COLO829 (cell line): ENCODE results near the gene COLEC12.

Experiments
- DNase-seq: peaks from one replicate; pipeline ENCODE4 v3.0.0; 2012; ENCODE audit warnings: low spot score

Gene COLEC12

DNA sequence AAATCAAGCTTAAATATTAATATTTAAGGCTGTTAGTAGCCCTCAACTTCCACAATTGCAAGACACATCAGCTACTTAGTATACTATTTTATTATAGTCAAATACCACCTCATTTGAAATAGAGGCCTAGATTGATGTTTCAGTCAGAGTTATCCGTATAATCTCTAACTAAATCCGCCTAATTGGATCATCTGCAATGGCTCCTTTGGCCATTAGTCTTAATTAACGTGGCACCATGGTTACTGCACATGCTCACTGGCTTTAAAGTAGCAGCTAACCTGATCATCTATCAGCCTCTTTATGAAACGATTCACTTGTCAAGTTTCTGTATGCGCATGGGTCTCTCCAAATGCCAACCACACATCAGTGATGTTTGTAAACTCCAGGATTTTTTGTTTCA is 112.3 kb downstream of the COLEC12 start:
- no peak for DNase-seq

DNA sequence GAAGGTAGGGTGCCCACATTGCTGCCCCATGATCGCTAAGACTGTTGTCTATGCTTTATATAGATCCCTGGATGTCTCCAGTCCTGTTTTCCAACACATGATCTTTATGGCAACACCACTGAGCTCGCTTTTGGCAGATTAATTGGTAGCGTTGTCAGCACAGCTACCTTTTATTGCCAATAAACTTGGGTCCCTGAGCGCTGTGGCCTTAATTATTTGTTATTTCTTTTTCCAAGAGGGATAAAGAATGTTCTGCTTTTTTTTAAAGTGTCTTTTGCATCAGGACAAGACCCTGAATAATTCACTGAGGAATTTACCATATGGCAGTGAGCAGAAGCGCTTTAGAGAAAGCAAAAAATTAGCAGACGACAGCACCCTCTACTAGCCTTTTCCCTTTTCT is 113.5 kb downstream of the COLEC12 start:
- DNase-seq, result no peak

DNA sequence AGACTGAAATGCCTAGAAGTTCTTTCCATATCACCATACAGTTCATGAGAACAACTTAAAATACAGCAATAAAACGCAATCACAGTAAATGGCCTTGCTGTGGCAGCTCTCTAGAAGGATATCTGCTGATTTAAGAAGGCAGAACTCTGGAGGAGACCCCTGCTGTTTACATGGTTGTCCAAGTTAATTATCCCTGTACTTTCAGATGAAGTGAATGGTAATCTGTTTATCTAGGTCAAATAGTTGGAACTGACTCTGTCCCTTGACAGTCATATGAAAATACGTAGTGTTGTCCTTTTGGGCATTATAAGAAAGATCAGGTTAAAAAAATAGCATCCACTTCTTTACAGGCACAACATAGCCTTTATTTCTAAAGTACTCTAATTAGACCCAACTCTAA is 115.6 kb downstream of the COLEC12 start:
- no peak for DNase-seq

DNA sequence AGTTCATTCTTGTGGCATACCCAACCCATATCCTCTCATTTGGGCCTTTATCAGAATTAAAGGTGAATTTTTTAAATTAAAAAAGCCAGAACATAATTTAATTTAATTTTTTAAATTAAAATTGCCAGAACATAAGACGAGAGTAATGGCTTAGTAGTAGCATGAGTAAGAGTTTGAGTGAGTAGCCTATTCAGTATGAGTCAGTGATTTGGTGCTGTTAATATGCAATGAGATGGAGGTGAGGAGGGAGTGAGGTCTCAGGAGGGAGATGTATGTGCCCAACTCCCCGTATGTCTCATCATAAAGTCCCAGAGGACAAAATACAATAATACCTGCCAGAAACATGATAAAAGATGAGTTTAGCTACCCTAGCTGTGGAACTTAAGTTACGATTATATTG is 117.4 kb downstream of the COLEC12 start:
- no peak for DNase-seq

DNA sequence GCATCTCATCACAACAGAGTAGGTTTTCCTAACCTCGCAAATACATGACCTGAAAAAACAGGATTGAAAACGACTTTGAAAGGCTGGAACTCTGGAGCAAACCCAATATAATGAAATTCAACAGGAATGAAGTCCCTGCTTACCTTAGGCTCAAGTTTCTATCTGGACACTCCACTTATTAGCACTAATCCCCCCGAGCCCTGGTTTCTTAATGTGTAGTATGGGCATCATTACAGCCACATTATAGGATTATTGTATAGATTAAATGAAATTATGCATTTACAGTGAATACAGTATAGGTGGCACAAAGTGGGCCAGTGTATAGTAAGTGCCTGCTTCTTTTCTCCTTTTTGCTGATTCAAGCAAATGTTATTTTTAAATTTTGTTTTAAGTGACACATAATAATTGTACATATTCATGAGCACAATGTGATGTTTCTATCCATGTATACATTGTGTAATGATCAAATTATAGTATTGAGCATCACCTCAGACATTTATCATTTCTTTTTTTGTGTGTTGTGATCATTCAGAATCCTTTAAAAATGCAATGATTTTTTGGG is 118.0 kb downstream of the COLEC12 start:
- DNase-seq, result no peak

DNA sequence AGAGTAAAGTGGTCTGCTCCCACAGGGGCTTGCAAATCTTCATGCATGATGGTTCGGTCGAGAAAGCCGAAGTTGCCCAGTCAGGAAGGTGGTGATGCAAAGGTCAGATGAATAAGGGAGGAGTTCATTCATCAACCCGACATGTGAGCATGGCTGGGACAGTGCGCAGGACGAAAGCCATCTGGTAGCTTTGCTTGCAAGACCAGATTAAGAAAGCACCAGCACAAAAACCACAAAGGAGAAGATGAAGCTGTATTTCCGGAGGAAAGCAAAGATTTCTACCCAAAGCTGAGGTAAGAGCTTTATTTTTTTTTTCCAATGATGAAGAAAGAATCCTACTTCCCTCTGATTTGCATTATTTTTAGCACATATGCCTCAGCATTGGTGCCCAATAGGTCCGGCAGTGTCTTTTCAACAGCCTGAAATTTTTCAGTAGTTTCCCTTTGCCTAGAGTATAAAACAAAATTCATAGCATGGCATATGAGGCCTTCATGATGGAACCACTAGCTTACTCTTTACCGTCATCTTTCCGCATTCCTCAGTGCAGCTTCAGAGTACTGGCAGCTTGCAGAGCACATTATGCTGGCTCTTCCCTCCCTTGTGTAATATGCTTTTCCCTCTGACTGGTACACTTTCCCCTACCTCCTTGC is 120.7 kb downstream of the COLEC12 start:
- DNase-seq, result no peak

DNA sequence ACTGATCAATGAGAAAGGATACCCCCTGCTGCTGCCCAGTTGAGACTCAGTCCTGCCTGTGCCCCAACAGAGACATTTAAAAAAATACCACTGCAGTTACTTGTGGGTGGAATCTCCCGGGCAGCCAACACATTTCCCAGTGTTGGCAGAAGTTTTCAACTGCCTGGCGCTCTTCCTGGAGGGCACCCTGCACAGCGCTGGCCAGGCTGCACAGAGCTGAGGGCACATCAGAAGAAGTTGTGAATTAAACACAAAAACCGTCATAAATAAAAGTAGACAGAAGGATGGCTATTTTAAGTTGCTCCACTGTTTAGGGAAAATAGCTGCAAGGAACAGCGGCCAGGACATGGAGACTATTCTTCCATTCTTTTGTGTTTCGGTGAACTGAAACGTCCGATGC is 122.4 kb downstream of the COLEC12 start:
- no peak for DNase-seq

DNA sequence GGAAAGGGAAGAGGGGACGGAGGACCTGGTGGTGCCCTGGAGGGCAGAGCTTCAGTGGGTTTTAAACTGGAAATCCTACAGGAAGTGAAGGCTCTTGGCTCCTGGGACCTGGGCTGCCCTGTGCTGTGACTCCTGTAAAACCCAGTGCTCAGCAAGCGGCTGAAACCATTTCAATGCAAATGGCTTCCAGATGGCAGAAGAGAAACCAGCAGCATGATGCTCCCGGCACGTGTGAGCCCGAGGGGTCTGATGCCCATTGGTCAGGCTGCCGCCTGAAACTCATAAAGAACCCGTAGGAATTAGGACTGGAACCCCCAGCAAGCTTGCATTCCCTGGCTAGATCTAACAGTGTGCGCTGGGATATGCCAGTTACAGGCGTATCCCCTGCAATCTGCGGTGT is 123.4 kb downstream of the COLEC12 start:
- DNase-seq, result no peak

DNA sequence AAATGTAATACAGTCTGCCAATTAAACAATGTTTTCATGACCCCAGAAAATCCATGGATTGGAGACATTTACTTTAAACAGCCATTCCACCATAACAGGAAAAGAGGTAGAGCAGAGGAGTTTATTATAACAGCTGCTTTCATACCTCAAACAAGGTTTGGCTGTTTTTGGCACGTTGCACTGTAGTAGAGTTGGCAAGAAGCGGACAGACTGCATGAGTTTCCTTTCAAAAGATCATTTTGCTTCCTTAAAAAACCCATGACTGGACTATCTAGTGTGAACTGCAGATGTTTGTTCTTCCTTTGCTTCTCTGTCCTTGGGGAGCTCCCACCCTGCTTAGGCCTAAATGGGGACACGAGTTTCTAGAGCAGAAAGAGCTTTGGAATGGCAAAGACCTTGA is 124.2 kb downstream of the COLEC12 start:
- no peak for DNase-seq

DNA sequence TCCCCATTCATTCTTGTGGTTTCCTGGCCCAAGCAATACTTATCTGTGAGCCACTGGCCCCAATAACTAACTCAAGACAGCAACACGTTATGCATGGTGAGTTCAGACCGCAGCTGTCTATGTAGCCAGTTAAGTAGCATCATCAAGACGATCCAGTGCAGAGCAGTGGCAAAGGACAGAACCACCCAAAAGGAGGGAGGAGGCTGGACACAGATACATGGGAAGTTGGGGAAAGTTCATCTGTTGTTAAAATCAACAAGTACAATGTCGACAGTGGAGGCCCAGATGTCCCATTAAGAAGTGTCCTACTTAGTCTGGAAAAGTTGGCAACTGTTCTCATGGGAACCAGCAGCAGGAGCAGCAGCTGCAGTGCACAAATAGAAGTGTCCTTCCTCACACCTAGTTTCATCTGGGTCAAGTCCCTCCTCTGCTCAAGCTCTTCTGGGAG is 125.8 kb downstream of the COLEC12 start:
- DNase-seq, result no peak

DNA sequence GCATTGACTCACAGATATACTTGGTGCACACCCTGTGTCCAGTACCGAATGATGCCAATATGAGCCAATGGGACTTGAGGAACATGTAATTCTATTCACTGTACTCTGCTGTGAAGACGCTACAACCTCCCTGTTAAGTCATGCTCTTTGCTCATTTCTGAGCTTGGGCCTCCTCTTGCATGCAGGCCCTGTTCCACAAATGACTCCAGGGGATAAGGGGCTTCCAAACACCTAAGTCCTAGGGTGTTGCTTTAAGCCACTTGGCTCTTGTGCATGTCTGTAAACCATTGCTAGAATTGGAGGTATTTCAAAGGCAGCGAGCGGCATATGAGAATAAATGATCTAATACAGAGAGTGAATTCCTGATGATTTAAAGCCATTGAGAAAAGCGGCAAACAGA is 126.7 kb downstream of the COLEC12 start:
- DNase-seq, result no peak

DNA sequence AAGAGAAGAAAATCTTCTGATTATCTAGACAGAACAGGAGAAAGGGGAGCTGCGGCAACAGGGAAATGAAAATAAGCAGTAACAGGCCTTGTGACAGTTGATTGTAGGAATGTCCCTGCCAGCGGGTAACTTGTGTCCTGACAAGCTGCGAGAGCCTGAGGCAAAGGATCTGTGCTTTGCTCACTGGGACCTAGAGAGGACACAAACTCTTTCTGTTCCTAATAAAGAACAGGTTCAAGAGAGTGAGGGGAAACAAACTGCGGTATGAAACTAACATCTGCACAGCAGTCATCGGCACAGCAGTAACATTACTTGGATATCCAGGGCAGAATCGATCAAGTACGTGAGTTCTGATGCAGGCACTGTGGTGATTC is 128.9 kb downstream of the COLEC12 start:
- DNase-seq, result no peak

DNA sequence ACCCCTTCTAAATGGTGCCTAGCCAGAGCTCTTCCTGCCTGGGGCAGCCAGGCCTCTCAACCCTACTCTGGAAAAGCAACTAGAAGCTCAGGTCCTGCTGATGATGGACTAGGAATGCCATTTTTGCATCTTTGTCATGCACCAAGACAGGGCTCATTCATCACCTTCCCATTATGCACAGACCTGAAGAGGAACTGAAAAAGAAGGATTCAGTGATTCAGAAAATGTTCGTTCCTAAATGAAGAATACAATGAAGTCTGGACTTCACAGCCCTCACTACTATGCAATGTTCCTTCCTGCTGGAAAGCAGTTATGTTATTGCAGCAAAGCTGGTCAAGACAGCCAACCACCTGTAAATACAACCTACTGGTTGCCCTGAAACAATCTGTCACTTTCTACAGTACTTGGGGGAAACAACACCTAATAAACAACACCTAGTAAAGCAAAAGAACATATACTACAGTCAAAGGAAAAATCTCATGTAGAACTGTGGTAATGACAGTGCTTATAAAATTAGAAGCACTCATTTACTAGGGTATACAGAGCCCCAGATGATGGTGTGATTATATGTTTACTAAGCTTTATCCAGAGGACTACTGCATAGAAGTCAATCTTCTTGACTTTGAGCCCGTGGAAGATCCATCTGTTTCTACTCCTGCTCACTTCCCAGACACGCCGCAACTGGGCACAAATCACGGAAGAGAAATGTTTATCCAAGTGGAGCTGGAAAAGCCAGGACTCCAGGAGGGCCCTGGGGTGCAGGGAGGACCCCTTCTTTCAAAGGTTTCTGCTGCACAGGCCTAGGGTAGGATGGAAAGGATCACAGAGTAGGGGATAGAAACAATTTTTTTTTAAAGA is 129.5 kb downstream of the COLEC12 start:
- no peak for DNase-seq

DNA sequence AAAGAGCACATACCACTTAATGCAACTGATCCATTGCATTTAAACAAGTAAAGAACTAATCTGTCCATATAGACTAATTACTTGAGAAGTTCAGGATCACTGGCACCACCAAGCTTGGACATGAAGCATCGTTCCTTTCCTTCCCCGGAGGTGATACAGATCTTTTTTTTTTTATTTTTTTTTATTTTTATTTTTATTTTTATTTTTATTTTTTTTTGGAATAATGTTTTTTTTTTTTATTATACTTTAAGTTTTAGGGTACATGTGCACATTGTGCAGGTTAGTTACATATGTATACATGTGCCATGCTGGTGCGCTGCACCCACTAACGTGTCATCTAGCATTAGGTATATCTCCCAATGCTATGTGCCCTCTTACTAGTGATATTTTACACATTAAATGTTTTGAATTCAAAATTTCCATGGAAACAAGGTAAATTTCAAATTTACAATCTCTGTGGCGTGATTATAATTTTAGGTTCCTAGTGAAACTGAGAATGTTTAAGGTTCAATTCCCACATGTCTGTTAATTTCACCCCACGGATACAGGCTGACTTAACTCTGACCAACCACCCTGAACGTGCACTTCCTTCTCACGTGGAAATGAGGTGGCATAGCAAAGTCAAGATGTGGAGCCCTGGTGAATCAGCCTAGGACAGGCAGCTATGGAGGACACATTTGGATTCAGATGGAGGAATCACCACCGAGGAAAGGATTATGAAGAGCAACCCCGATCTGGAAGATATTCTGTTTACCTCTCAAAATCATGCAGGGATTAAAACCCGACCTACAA is 131.1 kb downstream of the COLEC12 start:
- no peak for DNase-seq

DNA sequence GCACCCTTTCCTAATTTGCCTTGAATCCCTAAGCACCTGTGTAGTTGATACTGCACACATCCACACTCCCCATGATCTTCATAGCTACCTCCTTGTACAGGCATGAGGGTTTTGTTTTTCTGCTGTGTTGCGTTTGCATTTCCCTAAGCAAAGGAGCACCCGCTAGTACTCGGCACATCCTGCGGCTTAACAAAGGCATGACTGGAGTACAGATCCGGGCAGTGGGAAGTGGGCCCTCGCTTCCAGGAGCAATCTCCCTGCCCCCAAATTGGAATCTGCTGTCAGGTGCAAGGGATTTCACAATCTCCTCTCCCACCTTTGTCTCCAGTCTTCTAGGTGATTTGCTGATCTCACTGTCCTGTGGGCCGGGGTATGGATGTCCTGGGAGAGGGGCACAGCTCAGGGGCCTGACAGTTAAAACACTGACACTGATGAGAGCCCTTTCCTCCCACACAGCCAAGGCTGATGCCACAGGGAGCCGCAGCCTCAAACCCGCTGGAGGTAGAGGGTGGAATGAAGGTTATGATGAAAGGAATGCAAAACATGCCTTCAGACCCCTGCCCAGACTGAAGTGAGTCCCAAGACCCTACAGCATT is 133.9 kb downstream of the COLEC12 start:
- DNase-seq, result no peak

DNA sequence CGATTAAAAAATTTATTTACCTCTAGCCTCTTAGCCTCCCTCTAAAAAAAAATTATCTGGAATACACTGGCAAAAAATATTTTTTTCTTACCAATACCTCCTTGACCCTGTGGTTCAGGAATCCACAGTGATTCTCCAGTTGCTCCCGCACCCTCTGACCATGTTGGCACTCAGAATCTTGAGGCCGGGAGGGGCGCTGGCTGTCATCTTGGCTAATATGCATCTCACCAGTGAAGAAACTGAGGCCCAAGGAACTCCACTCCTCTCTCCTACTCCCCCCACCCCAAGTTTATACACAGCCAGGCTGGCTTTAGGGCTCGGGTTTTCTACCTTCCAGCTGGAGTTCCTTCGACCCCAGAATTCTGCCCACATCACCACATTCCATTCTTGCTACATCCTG is 134.8 kb downstream of the COLEC12 start:
- DNase-seq, result no peak

DNA sequence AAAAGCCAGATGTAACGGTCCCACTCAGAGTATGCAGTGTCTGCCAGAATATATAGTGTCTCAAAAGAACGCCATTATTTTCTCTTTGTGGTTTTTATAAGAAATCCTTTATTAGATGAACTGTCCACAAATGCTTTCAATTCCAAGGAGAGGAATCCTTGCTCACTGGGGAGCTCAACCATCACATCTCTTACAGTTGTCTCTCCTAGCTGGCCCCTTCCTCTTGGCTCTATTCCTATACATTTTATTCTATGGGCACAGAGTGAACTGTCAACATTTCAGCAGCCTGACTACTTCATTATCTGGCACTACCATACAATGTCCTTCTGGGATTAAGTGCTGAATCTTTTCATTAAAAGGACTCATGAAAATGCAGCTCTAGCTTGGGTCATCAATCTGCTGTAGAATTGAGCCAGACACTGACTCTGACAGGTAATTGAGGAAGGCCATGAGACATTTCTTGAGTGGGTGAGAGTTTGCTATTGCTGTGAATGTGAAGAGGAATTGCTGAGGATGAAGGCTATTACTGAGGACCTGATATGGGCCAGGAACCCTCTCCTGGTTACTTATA is 136.2 kb downstream of the COLEC12 start:
- no peak for DNase-seq

DNA sequence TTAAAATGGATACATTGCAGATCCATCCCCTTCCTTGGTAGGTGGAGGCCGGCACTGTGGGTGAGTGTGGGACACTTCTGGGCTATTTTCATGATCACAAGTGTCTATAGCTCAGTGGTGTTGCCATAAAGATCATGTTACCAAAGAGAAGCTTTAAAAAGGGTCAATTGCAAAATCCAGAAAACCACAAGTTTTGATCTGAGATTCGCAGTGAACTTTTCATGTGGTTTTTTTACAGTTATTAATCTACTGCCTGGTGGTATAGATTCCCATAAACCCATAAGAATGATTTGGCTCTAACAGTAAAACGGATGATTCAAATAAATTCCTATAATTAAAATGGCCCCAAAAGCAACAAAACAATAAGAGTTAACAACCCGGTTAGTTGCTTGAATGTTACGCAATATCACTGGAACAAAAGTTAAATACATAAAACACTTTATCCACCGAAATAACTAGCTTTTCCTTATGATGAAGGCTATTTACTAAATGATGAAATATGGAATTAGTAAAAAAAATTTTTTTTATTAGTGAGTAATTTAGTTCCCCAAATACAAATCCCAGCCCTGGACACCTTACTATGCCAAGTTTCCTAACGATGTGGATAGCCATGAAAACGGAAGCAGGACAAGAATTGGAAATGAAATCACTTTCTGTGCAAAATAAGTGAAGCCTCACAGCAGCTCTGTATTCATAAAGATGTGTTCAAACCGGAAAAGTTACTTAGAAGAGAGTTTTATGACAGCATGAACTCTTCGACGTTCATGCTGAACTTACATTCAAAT is 137.0 kb downstream of the COLEC12 start:
- no peak for DNase-seq

DNA sequence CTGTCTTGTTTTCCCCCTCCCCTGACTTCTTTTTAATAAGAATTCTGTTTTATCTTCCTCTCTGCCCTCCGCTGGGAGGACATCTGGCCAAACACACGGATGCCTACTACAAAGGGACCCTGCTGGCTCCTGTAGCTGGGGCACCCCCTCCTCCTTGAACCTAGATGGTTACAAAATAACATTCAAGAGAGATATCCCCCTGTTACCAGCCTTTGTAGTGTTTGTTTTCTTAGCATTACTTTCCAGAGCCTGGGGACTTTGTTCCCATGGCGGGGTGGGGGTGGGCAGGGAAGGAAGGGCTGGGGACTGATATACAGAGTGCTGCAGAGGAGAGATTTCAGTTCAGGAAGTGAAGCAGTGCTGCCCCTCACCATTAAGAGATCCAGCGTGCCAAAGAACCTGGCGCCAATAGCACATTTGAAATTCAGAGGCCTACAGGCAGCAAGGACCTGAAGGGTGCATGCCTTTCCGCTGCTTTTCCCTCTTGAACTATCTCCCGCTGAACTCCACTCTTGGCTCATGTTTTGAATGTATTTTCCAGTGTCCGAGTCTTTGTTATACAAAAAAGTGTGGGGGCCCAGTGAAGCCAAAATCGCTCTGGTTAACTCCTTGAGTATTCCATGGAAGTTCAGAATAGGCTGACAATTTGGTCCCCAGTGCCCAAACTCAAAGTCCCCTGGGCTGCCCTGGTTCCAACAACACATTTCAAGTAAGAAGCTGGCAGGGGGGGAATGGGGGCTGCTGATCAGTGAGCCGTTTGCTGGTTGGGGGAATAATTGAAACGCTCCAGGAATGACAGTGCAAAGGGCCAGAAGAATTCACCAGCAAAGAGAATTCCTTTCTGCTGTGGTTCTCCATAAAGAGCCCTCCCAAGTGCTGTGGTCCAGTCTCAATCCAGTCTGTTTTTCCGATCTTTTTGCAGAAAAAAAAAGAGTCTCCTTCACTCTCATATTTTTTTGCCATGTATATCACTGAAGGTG is 137.9 kb downstream of the COLEC12 start:
- no peak for DNase-seq

DNA sequence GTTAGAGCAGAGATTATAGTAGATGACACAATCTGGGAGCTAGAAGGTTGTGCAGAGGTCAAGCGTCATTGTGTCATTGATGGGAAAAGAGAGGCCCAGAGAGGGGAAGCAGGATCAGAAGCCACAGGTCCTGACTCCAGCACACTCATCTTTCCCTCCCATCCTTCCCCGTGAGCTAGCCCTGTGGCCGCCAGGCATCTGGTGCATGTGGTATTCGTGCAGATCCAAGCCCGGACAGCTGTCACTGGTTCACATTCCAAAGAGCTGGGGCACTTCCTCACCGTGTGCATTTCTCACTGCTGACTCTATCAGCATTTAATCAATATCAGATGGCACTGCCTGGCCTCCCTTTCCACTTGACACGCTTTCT is 138.6 kb downstream of the COLEC12 start:
- DNase-seq, result no peak
